ENCODE data around the gene GPR89A. TPM values are rescaled to one million over a fixed set of nuclear protein-coding genes. Genes with fewer than 3 reads are reported as not detected.

The GPR89A gene
- total and polyA plus RNA-seq, 2 experiments from 2014 or later = 68.5 to 81.1 TPM

DNA sequence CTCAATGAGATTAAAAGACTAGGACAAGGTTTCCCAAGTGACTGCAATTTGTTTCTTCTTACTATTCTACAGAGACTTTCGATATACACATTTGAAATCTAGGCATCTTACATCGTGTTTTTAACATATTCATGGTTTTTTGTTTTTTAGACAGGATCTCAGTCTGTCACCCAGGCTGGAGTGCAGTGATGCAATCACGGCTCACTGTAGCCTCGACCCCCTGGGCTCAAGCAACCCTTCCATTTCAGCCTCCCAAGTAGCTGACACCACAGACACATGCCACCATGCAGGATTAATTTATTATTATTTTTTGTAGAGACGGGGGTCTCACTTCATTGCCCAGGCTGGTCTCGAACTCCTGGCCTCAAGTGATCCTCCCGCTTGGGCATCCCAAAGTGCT is 97.8 kb downstream of the GPR89A start:
- no peak overlapping the region for H3K4me3 Mint-ChIP-seq
- DNase-seq (ENCODE audit: low spot score) (no peak), ATAC-seq (no peak)
- no peaks in the 10 kb centered on the region for H3K36me3 Mint-ChIP-seq (ENCODE audit: low read depth)
- H3K4me3 ChIP-seq = no peak overlapping the region
- no peak overlapping the region for H3K27ac Mint-ChIP-seq
- H3F3A ChIP-seq (replicated peaks; ENCODE audit: low read depth) = no peaks in the 10 kb centered on the region
- H3K79me2 ChIP-seq (replicated peaks; ENCODE audit: insufficient read depth) = no peaks in the 10 kb centered on the region
- no peak overlapping the region for H2AFZ ChIP-seq
- H4K20me1 ChIP-seq (replicated peaks; ENCODE audit: insufficient read depth) = no peaks in the 10 kb centered on the region; the same call in 1 of the 2 replicates
- H3K27me3 Mint-ChIP-seq (ENCODE audit: insufficient read depth, low read depth, poor library complexity) = peaks cover 7% of the 10 kb centered on the region
- no peaks in the 10 kb centered on the region for H3K4me1 ChIP-seq (ENCODE audit: insufficient read depth)
- no peaks in the 10 kb centered on the region for H3K36me3 ChIP-seq (ENCODE audit: insufficient read depth)
- no peak overlapping the region for H3K4me2 ChIP-seq
- no peaks in the 10 kb centered on the region for H3K9me3 Mint-ChIP-seq
- 0 out of 2 replicates have a peak, but pooled peaks cover 3% of the 10 kb centered on the region for H3K9me2 ChIP-seq (ENCODE audit: insufficient read depth)
- H3K4me1 Mint-ChIP-seq = peaks cover 17% of the 10 kb centered on the region
- no peak for TF ChIP-seq CREB1 (CRISPR knock-in tag; IDR thresholded peaks at IDR 0.05; ENCODE audit: low read depth)
- no peak for TF ChIP-seq JUNB (IDR thresholded peaks at IDR 0.05; ENCODE audit: unreplicated experiment)
- no peak for TF ChIP-seq EZH2phosphoT487 (IDR thresholded peaks at IDR 0.05; ENCODE audit: unreplicated experiment)
- TF ChIP-seq, protein P1, sequence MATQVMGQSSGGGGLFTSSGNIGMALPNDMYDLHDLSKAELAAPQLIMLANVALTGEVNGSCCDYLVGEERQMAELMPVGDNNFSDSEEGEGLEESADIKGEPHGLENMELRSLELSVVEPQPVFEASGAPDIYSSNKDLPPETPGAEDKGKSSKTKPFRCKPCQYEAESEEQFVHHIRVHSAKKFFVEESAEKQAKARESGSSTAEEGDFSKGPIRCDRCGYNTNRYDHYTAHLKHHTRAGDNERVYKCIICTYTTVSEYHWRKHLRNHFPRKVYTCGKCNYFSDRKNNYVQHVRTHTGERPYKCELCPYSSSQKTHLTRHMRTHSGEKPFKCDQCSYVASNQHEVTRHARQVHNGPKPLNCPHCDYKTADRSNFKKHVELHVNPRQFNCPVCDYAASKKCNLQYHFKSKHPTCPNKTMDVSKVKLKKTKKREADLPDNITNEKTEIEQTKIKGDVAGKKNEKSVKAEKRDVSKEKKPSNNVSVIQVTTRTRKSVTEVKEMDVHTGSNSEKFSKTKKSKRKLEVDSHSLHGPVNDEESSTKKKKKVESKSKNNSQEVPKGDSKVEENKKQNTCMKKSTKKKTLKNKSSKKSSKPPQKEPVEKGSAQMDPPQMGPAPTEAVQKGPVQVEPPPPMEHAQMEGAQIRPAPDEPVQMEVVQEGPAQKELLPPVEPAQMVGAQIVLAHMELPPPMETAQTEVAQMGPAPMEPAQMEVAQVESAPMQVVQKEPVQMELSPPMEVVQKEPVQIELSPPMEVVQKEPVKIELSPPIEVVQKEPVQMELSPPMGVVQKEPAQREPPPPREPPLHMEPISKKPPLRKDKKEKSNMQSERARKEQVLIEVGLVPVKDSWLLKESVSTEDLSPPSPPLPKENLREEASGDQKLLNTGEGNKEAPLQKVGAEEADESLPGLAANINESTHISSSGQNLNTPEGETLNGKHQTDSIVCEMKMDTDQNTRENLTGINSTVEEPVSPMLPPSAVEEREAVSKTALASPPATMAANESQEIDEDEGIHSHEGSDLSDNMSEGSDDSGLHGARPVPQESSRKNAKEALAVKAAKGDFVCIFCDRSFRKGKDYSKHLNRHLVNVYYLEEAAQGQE (IDR thresholded peaks at IDR 0.05; ENCODE audit: unreplicated experiment) = no peak
- TF ChIP-seq ZNF462 (CRISPR knock-in tag; IDR thresholded peaks at IDR 0.05) = no peak
- no peak for TF ChIP-seq ZNF114 (CRISPR knock-in tag; IDR thresholded peaks at IDR 0.05)
- TF ChIP-seq, protein P2, sequence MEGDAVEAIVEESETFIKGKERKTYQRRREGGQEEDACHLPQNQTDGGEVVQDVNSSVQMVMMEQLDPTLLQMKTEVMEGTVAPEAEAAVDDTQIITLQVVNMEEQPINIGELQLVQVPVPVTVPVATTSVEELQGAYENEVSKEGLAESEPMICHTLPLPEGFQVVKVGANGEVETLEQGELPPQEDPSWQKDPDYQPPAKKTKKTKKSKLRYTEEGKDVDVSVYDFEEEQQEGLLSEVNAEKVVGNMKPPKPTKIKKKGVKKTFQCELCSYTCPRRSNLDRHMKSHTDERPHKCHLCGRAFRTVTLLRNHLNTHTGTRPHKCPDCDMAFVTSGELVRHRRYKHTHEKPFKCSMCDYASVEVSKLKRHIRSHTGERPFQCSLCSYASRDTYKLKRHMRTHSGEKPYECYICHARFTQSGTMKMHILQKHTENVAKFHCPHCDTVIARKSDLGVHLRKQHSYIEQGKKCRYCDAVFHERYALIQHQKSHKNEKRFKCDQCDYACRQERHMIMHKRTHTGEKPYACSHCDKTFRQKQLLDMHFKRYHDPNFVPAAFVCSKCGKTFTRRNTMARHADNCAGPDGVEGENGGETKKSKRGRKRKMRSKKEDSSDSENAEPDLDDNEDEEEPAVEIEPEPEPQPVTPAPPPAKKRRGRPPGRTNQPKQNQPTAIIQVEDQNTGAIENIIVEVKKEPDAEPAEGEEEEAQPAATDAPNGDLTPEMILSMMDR (conservative IDR thresholded peaks at IDR 0.05; ENCODE audit: low read depth in 2 of 2) = no peak
- no peak for TF ChIP-seq STAT1 (IDR thresholded peaks at IDR 0.05; ENCODE audit: unreplicated experiment)
- no peak for TF ChIP-seq EZH2 (IDR thresholded peaks at IDR 0.05; ENCODE audit: low read depth, unreplicated experiment)
- no peak for TF ChIP-seq ETS1 (IDR thresholded peaks at IDR 0.05)
- TF ChIP-seq POLR2AphosphoS5 (IDR thresholded peaks at IDR 0.05; ENCODE audit: low read depth) = no peak
- no peak for TF ChIP-seq ZNF331 (CRISPR knock-in tag; IDR thresholded peaks at IDR 0.05; ENCODE audit: low read depth)
- no peak for TF ChIP-seq NANOG (IDR thresholded peaks at IDR 0.05; ENCODE audit: borderline replicate concordance)
- H3K27me3 ChIP-seq (ENCODE audit: insufficient read depth) = no peaks in the 10 kb centered on the region
- H3K27ac ChIP-seq (ENCODE audit: low read depth) = no peak overlapping the region

All from GM23338 (cell line).